Karpas-422 (cell line): ENCODE data around the gene MYADML2. TPM values are rescaled to one million over a fixed set of nuclear protein-coding genes. Genes with fewer than 3 reads are reported as not detected.
A peak's percentile ranks its signal among the peaks of the same experiment; 100 is the strongest.

Experiments used
- DNase-seq: peaks from one replicate; pipeline ENCODE4 v3.0.0-alpha.2; 2015
- H2AFZ ChIP-seq: fragments of 200-600 bp; sonication (generic); 2 replicates; pipeline ENCODE4 v1.6.1; 2014; ENCODE audit warnings: antibody characterized with exemption, low read length, mixed read lengths
- H3K27ac ChIP-seq: fragments of 200-600 bp; sonication (generic); 2 replicates; pipeline ENCODE4 v1.5.1; 2014; ENCODE audit warnings: mild to moderate bottlenecking, low read length, moderate library complexity
- H3K27me3 ChIP-seq: fragments of 200-600 bp; sonication (generic); 2 replicates; pipeline ENCODE4 v1.6.1; 2014; ENCODE audit warnings: low read length, mixed read lengths
- H3K36me3 ChIP-seq: fragments of 200-600 bp; sonication (generic); 2 replicates; pipeline ENCODE4 v1.6.1; 2014; ENCODE audit warnings: low read length, mixed read lengths; ENCODE audit not compliant: insufficient read depth
- H3K4me1 ChIP-seq: fragments of 200-600 bp; sonication (generic); 2 replicates; pipeline ENCODE4 v1.6.1; 2014; ENCODE audit warnings: mild to moderate bottlenecking, low read length, mixed read lengths
- H3K4me2 ChIP-seq: fragments of 200-600 bp; sonication (generic); 2 replicates; pipeline ENCODE4 v1.6.1; 2014; ENCODE audit warnings: low read length, low read depth, mild to moderate bottlenecking; ENCODE audit not compliant: poor library complexity, severe bottlenecking
- H3K4me3 ChIP-seq: fragments of 200-600 bp; sonication (generic); 2 replicates; pipeline ENCODE4 v1.5.1; 2014; ENCODE audit warnings: mild to moderate bottlenecking, antibody characterized with exemption, low read length, mixed read lengths
- H3K79me2 ChIP-seq: fragments of 200-600 bp; sonication (generic); 2 replicates; pipeline ENCODE4 v1.6.1; 2014; ENCODE audit warnings: mild to moderate bottlenecking, low read length, mixed read lengths
- H3K9ac ChIP-seq: fragments of 200-600 bp; sonication (generic); 2 replicates; pipeline ENCODE4 v1.6.0; 2014; ENCODE audit warnings: low read length
- H3K9me2 ChIP-seq: fragments of 200-600 bp; sonication (generic), shearing (Covaris generic); replicated peaks from 2 replicates; pipeline ENCODE4 v1.6.0; 2014; ENCODE audit warnings: mild to moderate bottlenecking, low read length, moderate library complexity; ENCODE audit not compliant: insufficient read depth
- H3K9me3 ChIP-seq: fragments of 300-700, 200-600 bp; sonication (generic); 2 replicates; pipeline ENCODE4 v1.6.1; 2014; ENCODE audit warnings: low read length, mixed read lengths
- H4K20me1 ChIP-seq: fragments of 200-600 bp; sonication (generic); 2 replicates; pipeline ENCODE4 v1.6.1; 2014; ENCODE audit warnings: mild to moderate bottlenecking, antibody characterized with exemption, low read length, low read depth; ENCODE audit not compliant: insufficient read depth
- total RNA-seq: library from RNA; depleted of rRNA; stranded (reverse); fragments of >200 nt; shearing (Covaris generic); gene quantifications from 2 replicates; pipeline ENCODE4 v1.2.3, GENCODE V29; 2014; ENCODE audit warnings: low replicate concordance

MYADML2 gene
- total RNA-seq, 1 experiment from 2014 or later: not detected

DNA sequence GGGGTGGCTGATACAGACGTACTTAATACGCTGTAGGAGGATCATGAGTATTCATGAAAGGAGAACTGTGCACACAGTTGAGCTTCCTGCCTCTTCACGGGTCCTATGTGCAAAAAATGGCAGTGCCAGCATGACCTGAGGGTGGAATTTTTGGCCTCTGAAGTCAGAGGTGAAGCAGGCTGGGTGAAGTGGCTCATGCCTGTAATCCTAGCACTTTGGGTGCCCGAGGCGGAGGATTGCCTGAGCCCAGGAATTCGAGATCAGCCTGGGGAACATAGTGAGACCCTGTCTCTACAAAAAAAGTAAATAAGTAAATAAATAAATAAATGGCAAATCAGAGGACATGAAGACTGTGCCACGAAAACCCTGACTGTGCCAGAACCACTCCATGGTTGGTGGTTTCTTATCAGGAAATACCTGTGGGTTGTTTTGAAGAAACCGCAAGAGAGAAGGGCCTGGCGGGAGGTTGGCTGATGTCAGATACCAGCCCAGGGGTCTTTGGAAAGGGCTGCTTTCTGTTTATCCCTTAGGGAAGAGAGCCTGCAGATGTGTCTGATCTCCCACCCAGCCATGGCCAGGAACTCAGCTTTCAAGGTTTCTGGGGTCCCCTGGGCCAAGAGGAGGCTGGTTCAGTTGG, 33.8 kb upstream of the MYADML2 start:
- Histone ChIP-seq H3K27ac (no peak overlapping the region), H3K9me2 (no peaks in the 10 kb centered on the region), H3K4me2 (no peak overlapping the region), H3K9me3 (no peaks in the 10 kb centered on the region), H3K79me2 (peaks cover 16% of the 10 kb centered on the region), H3K4me1 (peaks cover 18% of the 10 kb centered on the region), H3K27me3 (no peaks in the 10 kb centered on the region), H3K36me3 (no peaks in the 10 kb centered on the region), H3K4me3 (no peak overlapping the region), H2AFZ (no peak overlapping the region), H3K9ac (no peak overlapping the region), H4K20me1 (no peaks in the 10 kb centered on the region)
- no peak for DNase-seq

DNA sequence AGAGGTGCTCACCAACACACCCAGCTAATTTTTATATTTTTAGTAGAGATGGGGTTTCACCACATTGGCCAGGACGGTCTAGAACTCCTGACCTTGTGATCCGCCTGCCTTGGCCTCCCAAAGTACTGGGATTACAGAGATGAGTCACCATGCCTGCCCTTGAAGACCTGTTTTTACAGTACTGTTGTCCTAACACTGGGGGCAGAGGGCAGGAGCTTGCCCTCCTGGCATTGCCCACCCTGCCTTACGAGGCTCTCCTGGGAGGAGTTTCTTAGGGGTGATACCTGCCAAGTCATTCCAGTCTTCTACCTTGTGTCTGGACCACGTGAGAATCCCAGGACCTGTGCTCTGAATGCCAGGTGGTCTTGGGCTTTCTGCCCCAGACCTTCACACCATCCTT, 33.1 kb upstream of the MYADML2 start:
- H3K9me3 ChIP-seq: no peaks in the 10 kb centered on the region
- no peak overlapping the region for H3K27ac ChIP-seq
- H2AFZ ChIP-seq: no peak overlapping the region
- no peak overlapping the region for H3K9ac ChIP-seq
- peaks cover 16% of the 10 kb centered on the region for H3K79me2 ChIP-seq
- no peak overlapping the region for H3K4me3 ChIP-seq
- H3K9me2 ChIP-seq: no peaks in the 10 kb centered on the region
- no peaks in the 10 kb centered on the region for H3K36me3 ChIP-seq
- peaks cover 18% of the 10 kb centered on the region for H3K4me1 ChIP-seq
- no peak overlapping the region for H3K4me2 ChIP-seq
- DNase-seq: no peak
- no peaks in the 10 kb centered on the region for H4K20me1 ChIP-seq
- H3K27me3 ChIP-seq: no peaks in the 10 kb centered on the region

GRCh38 chr17:81978524-81979298, 31.7 kb upstream of the MYADML2 start:
- no peaks in the 10 kb centered on the region for H4K20me1 ChIP-seq
- H2AFZ ChIP-seq: no peak overlapping the region
- H3K36me3 ChIP-seq: no peaks in the 10 kb centered on the region
- H3K9ac ChIP-seq: peak overlapping the region; percentile 100
- H3K27ac ChIP-seq: no peak overlapping the region; the same call in 1 of the 2 replicates
- no peaks in the 10 kb centered on the region for H3K9me3 ChIP-seq
- H3K4me1 ChIP-seq: peaks cover 18% of the 10 kb centered on the region
- DNase-seq: no peak
- H3K4me3 ChIP-seq: peak overlapping the region; percentile 100
- peak overlapping the region; percentile 100 for H3K4me2 ChIP-seq
- H3K79me2 ChIP-seq: peaks cover 16% of the 10 kb centered on the region
- no peaks in the 10 kb centered on the region for H3K9me2 ChIP-seq
- no peaks in the 10 kb centered on the region for H3K27me3 ChIP-seq

GRCh38 chr17:81977211-81977808, 30.3 kb upstream of the MYADML2 start, which contains the start of gene ASPSCR1:
ASPSCR1 (plus strand) TSS chr17:81977629; CDS start chr17:81977647, 18 bp downstream.
- H3K9ac ChIP-seq: peak within 1 kb of the TSS; percentile 100
- H3K27ac ChIP-seq: peak within 1 kb of the TSS; percentile 75
- H3K4me1 ChIP-seq: peaks cover 18% of the 10 kb centered on the region
- H2AFZ ChIP-seq: peak within 1 kb of the TSS; percentile 98
- peak within 1 kb of the TSS; percentile 100 for H3K4me3 ChIP-seq
- no peaks in the 10 kb centered on the region for H4K20me1 ChIP-seq
- peaks cover 16% of the 10 kb centered on the region for H3K79me2 ChIP-seq
- H3K36me3 ChIP-seq: no peaks in the 10 kb centered on the region
- H3K9me2 ChIP-seq: no peaks in the 10 kb centered on the region
- peak within 1 kb of the TSS; percentile 100 for H3K4me2 ChIP-seq
- peak; percentile 96 for DNase-seq
- H3K9me3 ChIP-seq: no peaks in the 10 kb centered on the region
- H3K27me3 ChIP-seq: no peaks in the 10 kb centered on the region

DNA sequence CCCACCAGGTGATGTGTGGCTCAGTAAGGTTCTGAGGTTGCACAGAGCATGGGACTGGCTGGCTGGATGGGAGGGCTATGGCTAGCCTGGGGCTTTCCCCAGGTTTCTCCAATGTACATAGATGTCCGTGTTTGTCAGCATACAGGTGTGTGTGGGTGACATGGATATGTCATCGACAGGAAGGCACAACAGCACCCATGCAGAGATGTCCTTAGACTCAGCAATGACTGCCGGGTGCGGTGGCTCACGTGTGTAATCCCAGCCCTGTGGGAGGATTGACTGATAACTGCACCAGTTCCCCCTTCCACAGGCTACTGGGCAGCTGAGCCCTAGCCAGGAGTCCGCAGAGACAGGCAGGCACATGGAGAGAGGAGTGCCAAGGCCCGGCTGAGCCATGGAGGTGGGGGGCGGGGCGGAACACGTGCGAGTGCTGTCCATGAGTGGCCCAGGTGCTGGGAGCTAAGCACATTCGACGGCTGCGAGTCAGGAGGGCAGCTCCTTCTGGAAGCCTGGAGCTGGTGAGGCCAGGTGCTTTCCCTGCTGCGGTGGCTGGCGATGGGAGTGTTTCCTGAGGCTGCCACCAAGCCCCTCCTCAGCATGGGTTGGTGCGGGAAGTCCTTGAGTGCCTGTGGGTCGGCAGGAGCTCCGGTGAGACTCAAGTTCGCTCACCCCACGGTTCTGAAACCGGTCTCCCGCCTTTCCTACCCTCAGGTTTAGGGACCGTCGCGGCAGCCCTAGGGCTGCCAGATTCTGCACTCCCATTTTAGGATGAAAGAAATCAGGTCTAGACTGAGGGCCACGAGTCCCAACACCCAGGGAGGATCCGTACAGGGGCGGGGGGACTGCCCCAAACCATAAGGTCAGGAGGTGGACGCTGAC, 29.5 kb upstream of the MYADML2 start:
- H3K36me3 ChIP-seq: no peaks in the 10 kb centered on the region
- peak overlapping the region; percentile 100 for H3K4me2 ChIP-seq
- H3K9ac ChIP-seq: peak overlapping the region; percentile 100
- no peaks in the 10 kb centered on the region for H3K9me2 ChIP-seq
- H3K27me3 ChIP-seq: no peaks in the 10 kb centered on the region
- H2AFZ ChIP-seq: peak overlapping the region; percentile 98
- peaks cover 16% of the 10 kb centered on the region for H3K79me2 ChIP-seq
- H3K9me3 ChIP-seq: no peaks in the 10 kb centered on the region
- peak; percentile 64 for DNase-seq
- H3K4me1 ChIP-seq: peaks cover 18% of the 10 kb centered on the region
- 0 out of 2 replicates have a peak overlapping the region, but pooled peaks have one; percentile 42 for H3K27ac ChIP-seq
- peak overlapping the region; percentile 100 for H3K4me3 ChIP-seq
- H4K20me1 ChIP-seq: no peaks in the 10 kb centered on the region

DNA sequence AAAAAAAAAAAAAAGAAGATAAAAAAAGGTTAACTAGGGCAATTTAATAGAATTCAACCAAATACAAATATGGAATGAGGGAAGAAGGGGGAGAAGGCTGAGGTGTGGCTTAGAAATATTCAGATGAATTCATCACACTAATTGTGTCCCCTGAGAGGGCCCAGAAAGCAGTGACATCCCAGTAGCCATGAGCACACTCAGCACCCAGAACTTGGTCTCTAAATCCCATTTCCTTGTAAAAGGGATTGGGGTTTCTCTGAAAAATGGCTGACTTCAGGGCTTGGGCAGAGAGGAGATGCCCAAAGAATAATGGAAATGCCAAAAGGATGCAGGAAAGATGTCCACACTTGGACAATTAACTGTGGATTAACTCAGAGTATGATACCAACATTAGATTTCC, 26.4 kb upstream of the MYADML2 start:
- no peaks in the 10 kb centered on the region for H3K27me3 ChIP-seq
- H3K4me1 ChIP-seq: peaks cover 15% of the 10 kb centered on the region
- H3K79me2 ChIP-seq: peaks cover 5% of the 10 kb centered on the region
- no peak overlapping the region for H3K4me3 ChIP-seq
- no peak for DNase-seq
- no peaks in the 10 kb centered on the region for H3K9me2 ChIP-seq
- no peak overlapping the region for H3K4me2 ChIP-seq
- no peak overlapping the region for H2AFZ ChIP-seq
- H3K9me3 ChIP-seq: no peaks in the 10 kb centered on the region
- H3K36me3 ChIP-seq: no peaks in the 10 kb centered on the region
- H3K27ac ChIP-seq: no peak overlapping the region
- H3K9ac ChIP-seq: no peak overlapping the region
- H4K20me1 ChIP-seq: no peaks in the 10 kb centered on the region

DNA sequence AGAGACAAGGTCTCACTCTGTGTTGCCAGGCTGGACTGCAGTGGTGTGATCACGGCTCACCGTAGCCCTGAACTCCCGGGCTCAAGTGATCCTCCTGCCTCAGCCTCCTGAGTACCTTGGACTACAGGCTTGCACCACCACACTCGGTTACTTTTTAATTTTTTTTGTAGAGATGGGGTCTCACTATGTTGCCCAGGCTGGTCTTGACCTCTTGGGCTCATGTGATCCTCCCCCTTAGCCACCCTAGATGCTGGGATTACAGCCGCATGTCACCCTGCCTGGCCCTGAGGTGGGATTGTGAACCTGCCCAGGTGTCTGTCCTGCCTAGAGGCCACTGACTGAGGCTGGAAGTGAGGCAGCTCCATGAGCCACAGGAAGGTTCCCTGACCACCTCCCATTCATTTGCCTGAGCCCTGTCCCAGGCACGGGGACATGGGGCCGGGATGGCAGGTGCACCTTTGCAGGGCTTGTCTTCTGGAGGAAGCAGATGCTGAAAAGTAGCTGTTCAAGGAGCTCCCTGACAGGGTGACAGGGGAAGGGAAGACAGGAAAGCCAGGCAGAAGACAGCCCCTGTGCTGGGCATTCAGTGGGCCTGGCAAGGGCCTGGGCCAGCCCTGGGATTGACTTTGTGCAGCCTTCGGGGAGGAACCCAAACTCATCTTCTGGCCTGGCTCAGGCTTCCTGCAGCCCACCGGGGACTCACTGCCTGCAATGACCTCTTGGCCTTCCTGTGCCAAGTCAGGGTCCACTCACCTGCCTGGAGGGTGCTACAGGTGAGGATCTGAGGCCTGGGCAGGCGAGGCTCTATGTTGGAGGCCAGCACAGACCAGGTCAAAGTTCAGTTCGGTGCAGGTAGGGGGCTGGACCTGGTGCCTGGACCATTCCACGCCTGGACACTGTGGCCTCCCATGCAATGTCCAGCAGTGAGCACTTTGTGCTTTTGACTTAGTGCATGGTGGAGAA, 22.1 kb upstream of the MYADML2 start:
- no peaks in the 10 kb centered on the region for H3K9me2 ChIP-seq
- DNase-seq: no peak
- no peaks in the 10 kb centered on the region for H4K20me1 ChIP-seq
- no peak overlapping the region for H3K27ac ChIP-seq
- H3K36me3 ChIP-seq: no peaks in the 10 kb centered on the region
- H3K27me3 ChIP-seq: no peaks in the 10 kb centered on the region
- no peak overlapping the region for H3K4me3 ChIP-seq
- H3K4me2 ChIP-seq: no peak overlapping the region
- no peak overlapping the region for H3K9ac ChIP-seq
- no peaks in the 10 kb centered on the region for H3K9me3 ChIP-seq
- H3K79me2 ChIP-seq: no peaks in the 10 kb centered on the region
- peaks cover 23% of the 10 kb centered on the region for H3K4me1 ChIP-seq
- H2AFZ ChIP-seq: no peak overlapping the region
